K562 (cell line): ENCODE data around the gene RPH3AL. TPM values are rescaled to one million over a fixed set of nuclear protein-coding genes. Genes with fewer than 3 reads are reported as not detected.

ENCODE experiments used
- ATAC-seq: fragments of 200-7000 bp; cut with Tn5 transposase; 3 replicates; pipeline ENCODE4 v1.9.1; 2020; ENCODE audit warnings: moderate library complexity
- BruUV-seq: library from RNA; stranded (reverse); fragments of 400-500 nt; replicated peaks from 2 replicates; lab custom pipeline; 2021; lab: Mats Ljungman, UMichigan
- CTCF ChIA-PET: fragments of 300-600 bp; formaldehyde crosslinking; extraction: SDS; loops from one replicate; lab custom pipeline; 2021; ENCODE audit warnings: low intra/inter-chr PET ratio; lab: Yijun Ruan, JAX
- POLR2A ChIA-PET: fragments of 300-600, 350-650 bp; sonication (Branson Sonifier 250); formaldehyde crosslinking; extraction: SDS; loops from one replicate; lab custom pipeline; 2021; ENCODE audit warnings: antibody characterized with exemption, inconsistent platforms; lab: Yijun Ruan, JAX
- DNase-seq, 4 experiments: peaks; one replicate each; pipeline versions ENCODE4 v3.0.0 to v3.0.0-alpha.2; 2011 to 2018; ENCODE audit warnings: low spot score in 3 of 4, mixed read lengths in 3 of 4; ENCODE audit errors: extremely low read depth in 1 of 4
- FAIRE-seq: peaks from 2 replicates; lab custom pipeline; 2011; peaks lifted over from hg19 to GRCh38; lab: Jason Lieb, UNC
- H2AFZ ChIP-seq: 2 replicates; pipeline ENCODE4 v1.6.0; 2011; ENCODE audit warnings: low read depth, low read length, control low read depth, inconsistent platforms
- H3K27ac ChIP-seq: fragments of 200-600 bp; 3 replicates; pipeline ENCODE4 v1.8.0; 2011; ENCODE audit warnings: low read depth, mild to moderate bottlenecking, control low read depth, inconsistent platforms, low read length, moderate library complexity, mixed read lengths; ENCODE audit errors: extremely low read depth
- H3K27me3 ChIP-seq, 2 experiments: fragments of 300-600 bp in 1 of 2; 2 replicates in 1 of 2; 3 replicates in 1 of 2; pipeline versions ENCODE4 v1.6.0 to v1.8.0; 2011; ENCODE audit warnings: inconsistent platforms in 2 of 2, low read length in 2 of 2, mild to moderate bottlenecking in 1 of 2, mixed read lengths in 1 of 2, moderate library complexity in 1 of 2; ENCODE audit not compliant: control insufficient read depth in 2 of 2, insufficient read depth in 2 of 2
- H3K36me3 ChIP-seq: fragments of 300-600 bp; 3 replicates; pipeline ENCODE4 v1.8.0; 2011; ENCODE audit warnings: mild to moderate bottlenecking, low read length, inconsistent platforms; ENCODE audit not compliant: control insufficient read depth, insufficient read depth
- H3K4me1 ChIP-seq, 2 experiments: fragments of 200-600 bp in 1 of 2; replicated peaks in 1 of 2; 2 replicates in 1 of 2; 3 replicates in 1 of 2; pipeline versions ENCODE4 v1.5.1 to v1.8.0; 2011; ENCODE audit warnings: inconsistent platforms in 2 of 2, low read length in 2 of 2, mild to moderate bottlenecking in 1 of 2, mixed read lengths in 1 of 2, moderate library complexity in 1 of 2; ENCODE audit not compliant: control insufficient read depth in 2 of 2, insufficient read depth in 2 of 2
- H3K4me2 ChIP-seq: 2 replicates; pipeline ENCODE4 v1.6.1; 2011; ENCODE audit warnings: low read length, control low read depth, inconsistent platforms, mixed read lengths; ENCODE audit not compliant: insufficient read depth
- H3K4me3 ChIP-seq: fragments of 200-600 bp; sonication (generic), shearing (Covaris generic); 2 replicates; pipeline ENCODE4 v1.5.1; 2016; ENCODE audit warnings: control low read depth, inconsistent platforms
- H3K79me2 ChIP-seq: fragments of 200-600 bp; 3 replicates; pipeline ENCODE4 v1.8.0; 2011; ENCODE audit warnings: low read length, inconsistent platforms; ENCODE audit not compliant: control insufficient read depth, insufficient read depth
- H3K9ac ChIP-seq, 2 experiments: 2 replicates each; pipeline versions ENCODE4 v1.6.0 to v1.6.1; 2011; ENCODE audit warnings: low read depth in 2 of 2, low read length in 2 of 2, control low read depth in 1 of 2, inconsistent platforms in 1 of 2, mild to moderate bottlenecking in 1 of 2, mixed read lengths in 1 of 2; ENCODE audit not compliant: insufficient read depth in 1 of 2
- H3K9me1 ChIP-seq: one replicate; pipeline ENCODE4 v1.6.0; 2011; ENCODE audit warnings: inconsistent platforms, mild to moderate bottlenecking, low read length, moderate library complexity; ENCODE audit not compliant: control insufficient read depth, insufficient read depth
- H3K9me3 ChIP-seq: replicated peaks from 2 replicates; pipeline ENCODE4 v1.5.1; 2011; ENCODE audit warnings: low read depth, low read length, inconsistent platforms; ENCODE audit not compliant: control insufficient read depth, insufficient read depth
- H4K20me1 ChIP-seq: replicated peaks from 2 replicates; pipeline ENCODE4 v1.6.1; 2011; ENCODE audit warnings: low read length, inconsistent platforms, mixed read lengths; ENCODE audit not compliant: control insufficient read depth, insufficient read depth
- ADNP ChIP-seq: fragments of 200-800 bp; sonication (Bioruptor generic); IDR thresholded peaks from 2 replicates; pipeline ENCODE4 v1.6.1; 2016; ENCODE audit warnings: missing genetic modification characterization, missing compliant biosample characterization
- CBFA2T3 ChIP-seq: fragments of 450-650 bp; IDR thresholded peaks from 2 replicates; pipeline ENCODE4 v1.6.1; 2017
- HIVEP1 ChIP-seq: fragments of 250-450 bp; sonication (Bioruptor Pico); IDR thresholded peaks from 2 replicates; pipeline ENCODE4 v1.4.0; 2020; ENCODE audit warnings: mild to moderate bottlenecking
- HNRNPH1 ChIP-seq: fragments of 200-400 bp; formaldehyde crosslinking; optimal IDR thresholded peaks from 2 replicates; pipeline ENCODE3; 2017; ENCODE audit warnings: low read depth, mild to moderate bottlenecking, low read length, moderate library complexity
- POLR2AphosphoS5 ChIP-seq: IDR thresholded peaks from 2 replicates; pipeline ENCODE4 v1.6.1; 2011; ENCODE audit warnings: mild to moderate bottlenecking, low read depth, low read length, moderate library complexity; ENCODE audit not compliant: control insufficient read depth, insufficient read depth
- SP1 ChIP-seq: sonication (generic); formaldehyde crosslinking; IDR thresholded peaks from 2 replicates; pipeline ENCODE4 v1.8.1; 2022; ENCODE audit warnings: mild to moderate bottlenecking, missing genetic modification reagents
- WGBS: fragments of 100-300 bp; shearing (Covaris generic); methylation state at CpG from one replicate; pipeline ENCODE4 v1.1.6; 2016; ENCODE audit warnings: low coverage, mixed read lengths; ENCODE audit not compliant: insufficient coverage; ENCODE audit errors: missing lambda C conversion rate; 5-methylcytosine and 5-hydroxymethylcytosine counted together
- in situ Hi-C: fragments of 300-500 bp; cut with MboI; formaldehyde crosslinking; loops from 4 replicates; pipeline ENCODE4 v1.15.0; 2018; ENCODE audit warnings: inconsistent platforms, mixed read lengths
- intact Hi-C: fragments of 100-400 bp; cut with micrococcal nuclease; formaldehyde crosslinking; loops from 2 replicates; pipeline ENCODE4 v1.14.2; 2022
- polyA plus RNA-seq, 8 experiments: library from polyadenylated mRNA; depleted of rRNA in 4 of 8; stranded (reverse) in 5 of 8; unstranded in 3 of 8; fragments of >200 nt; fragmentation: Nextera tagmentation in 2 of 8; fragmentation: Illumina TruSeq in 1 of 8; extraction: Ambion mirVana in 2 of 8; extraction: Trizol in 1 of 8; gene quantifications; 2 replicates each; pipeline versions ENCODE4 v1.2.1 to v1.2.3, GENCODE V29; 2011 to 2014; ENCODE audit warnings: inconsistent platforms in 1 of 8, missing spikeins in 1 of 8
- total RNA-seq, 7 experiments: library from RNA; depleted of rRNA in 6 of 7; stranded (reverse); fragments of >200 nt in 6 of 7; fragmentation: Illumina TruSeq in 2 of 7; extraction: Trizol in 2 of 7; gene quantifications; 2 replicates each; pipeline versions ENCODE4 v1.2.1 to v1.2.3, GENCODE V29; 2011 to 2021; ENCODE audit warnings: low replicate concordance in 1 of 7

Gene RPH3AL
- total and polyA plus RNA-seq, 9 of the 15 experiments (the other 6 are each of a cell fraction or from before 2014, with no cell fraction given): 0.18 to 1.7 (median 0.39) TPM

- no peak for TF ChIP-seq POLR2AphosphoS5
Measured at GRCh38 chr17:210402-210801, 142.2 kb downstream of the RPH3AL start (continued).

GRCh38 chr17:208429-208828, 144.2 kb downstream of the RPH3AL start:
- ATAC-seq (no peak), FAIRE-seq (no peak), DNase-seq (no peak)
- CTCF ChIA-PET: no interaction called here
- no peak overlapping the region for H3K4me3 ChIP-seq
- H2AFZ ChIP-seq: no peak overlapping the region
- POLR2A ChIA-PET: no interaction called here
- H3K4me2 ChIP-seq: no peak overlapping the region
- no peak for TF ChIP-seq SP1 (CRISPR knock-in tag)
- TF ChIP-seq CBFA2T3: no peak
- no peak for TF ChIP-seq ADNP (tag)
- TF ChIP-seq HNRNPH1: no peak
- TF ChIP-seq HIVEP1 (CRISPR knock-in tag): no peak
- H3K9ac ChIP-seq: no peak overlapping the region; a peak in 1 of 4 replicates
- in situ Hi-C loops: no loop called here
- H3K27me3 ChIP-seq: peaks cover 3 to 29% of the 10 kb centered on the region in 2 experiments; a peak in 3 of 5 replicates
- BruUV-seq: no TSS peak
- intact Hi-C loops: no loop called here
- no peak overlapping the region for H3K27ac ChIP-seq
- H3K36me3 ChIP-seq: no peaks in the 10 kb centered on the region
- no peaks in the 10 kb centered on the region for H3K9me1 ChIP-seq
- 0 out of 5 replicates have a peak, but pooled peaks cover 0 to 3% of the 10 kb centered on the region in 2 experiments for H3K4me1 ChIP-seq
- H4K20me1 ChIP-seq: no peaks in the 10 kb centered on the region
- H3K79me2 ChIP-seq: no peaks in the 10 kb centered on the region
- H3K9me3 ChIP-seq: no peaks in the 10 kb centered on the region; the same call in 1 of the 2 replicates
- 0% methylated on average over 8 of the region's 8 CpGs for WGBS
